Mesothelial cell of epicardium (in vitro differentiated cells): ENCODE measurements around the gene TSPAN7. TPM values are rescaled to one million over a fixed set of nuclear protein-coding genes. Genes with fewer than 3 reads are reported as not detected.

Source experiments
- DNase-seq, 2 experiments: peaks; one replicate each; pipeline ENCODE4 v3.0.0; 2021; ENCODE audit warnings: low spot score in 2 of 2; ENCODE audit not compliant: unreplicated experiment in 2 of 2
- H3K27ac Mint-ChIP-seq: 2 replicates; pipeline ENCODE4 v1.8.0; 2021; ENCODE audit warnings: mixed read lengths
- H3K27me3 Mint-ChIP-seq: 2 replicates; pipeline ENCODE4 v1.8.0; 2021; ENCODE audit warnings: low read depth, mixed read lengths
- H3K36me3 Mint-ChIP-seq: 2 replicates; pipeline ENCODE4 v1.8.0; 2021; ENCODE audit warnings: mixed read lengths
- H3K4me1 Mint-ChIP-seq: 2 replicates; pipeline ENCODE4 v1.8.0; 2021; ENCODE audit warnings: mixed read lengths
- H3K4me3 Mint-ChIP-seq: 2 replicates; pipeline ENCODE4 v1.8.0; 2021; ENCODE audit warnings: mild to moderate bottlenecking, moderate library complexity, mixed read lengths
- H3K9me3 Mint-ChIP-seq: 2 replicates; pipeline ENCODE4 v1.8.0; 2021; ENCODE audit warnings: mixed read lengths
- total RNA-seq: library from RNA; stranded (reverse); gene quantifications from 3 replicates; pipeline ENCODE4 v1.2.1, GENCODE V29; 2021
- TF ChIP-seq, protein P1 (sequence below): fragments of 200-600 bp; sonication (generic); IDR thresholded peaks from one replicate; pipeline ENCODE4 v1.5.0; 2021; ENCODE audit warnings: antibody characterized with exemption; ENCODE audit not compliant: unreplicated experiment

TSPAN7 gene
- total RNA-seq, 1 donor from 2014 or later = 10.1 TPM

DNA sequence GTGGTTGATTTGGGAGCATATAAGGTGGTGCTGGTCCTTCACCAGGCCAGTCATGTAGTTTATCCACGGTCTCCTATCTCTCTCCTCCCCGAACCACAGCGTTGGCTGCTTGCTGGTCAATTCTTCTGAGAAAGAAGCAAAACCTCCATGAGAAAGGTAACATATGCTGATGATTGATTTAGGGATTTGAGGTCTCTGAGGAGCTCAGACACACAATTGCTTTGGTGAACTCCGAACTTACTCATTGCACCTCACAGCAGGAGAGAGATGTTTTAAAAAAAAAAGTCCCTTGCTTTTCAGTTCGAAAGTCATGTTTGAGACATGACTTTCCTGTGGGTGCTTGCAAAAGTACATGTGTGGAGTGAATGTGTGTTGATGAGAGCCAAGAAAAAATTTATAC, 100.2 kb downstream of the TSPAN7 start:
- Mint-ChIP-seq H3K27ac (no peak overlapping the region), H3K27me3 (peaks cover 7% of the 10 kb centered on the region), H3K4me3 (no peak overlapping the region), H3K36me3 (no peaks in the 10 kb centered on the region), H3K4me1 (peaks cover 2% of the 10 kb centered on the region), H3K9me3 (peaks cover 12% of the 10 kb centered on the region)
- DNase-seq = no peak
- TF ChIP-seq, protein P1, sequence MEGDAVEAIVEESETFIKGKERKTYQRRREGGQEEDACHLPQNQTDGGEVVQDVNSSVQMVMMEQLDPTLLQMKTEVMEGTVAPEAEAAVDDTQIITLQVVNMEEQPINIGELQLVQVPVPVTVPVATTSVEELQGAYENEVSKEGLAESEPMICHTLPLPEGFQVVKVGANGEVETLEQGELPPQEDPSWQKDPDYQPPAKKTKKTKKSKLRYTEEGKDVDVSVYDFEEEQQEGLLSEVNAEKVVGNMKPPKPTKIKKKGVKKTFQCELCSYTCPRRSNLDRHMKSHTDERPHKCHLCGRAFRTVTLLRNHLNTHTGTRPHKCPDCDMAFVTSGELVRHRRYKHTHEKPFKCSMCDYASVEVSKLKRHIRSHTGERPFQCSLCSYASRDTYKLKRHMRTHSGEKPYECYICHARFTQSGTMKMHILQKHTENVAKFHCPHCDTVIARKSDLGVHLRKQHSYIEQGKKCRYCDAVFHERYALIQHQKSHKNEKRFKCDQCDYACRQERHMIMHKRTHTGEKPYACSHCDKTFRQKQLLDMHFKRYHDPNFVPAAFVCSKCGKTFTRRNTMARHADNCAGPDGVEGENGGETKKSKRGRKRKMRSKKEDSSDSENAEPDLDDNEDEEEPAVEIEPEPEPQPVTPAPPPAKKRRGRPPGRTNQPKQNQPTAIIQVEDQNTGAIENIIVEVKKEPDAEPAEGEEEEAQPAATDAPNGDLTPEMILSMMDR = no peak

DNA sequence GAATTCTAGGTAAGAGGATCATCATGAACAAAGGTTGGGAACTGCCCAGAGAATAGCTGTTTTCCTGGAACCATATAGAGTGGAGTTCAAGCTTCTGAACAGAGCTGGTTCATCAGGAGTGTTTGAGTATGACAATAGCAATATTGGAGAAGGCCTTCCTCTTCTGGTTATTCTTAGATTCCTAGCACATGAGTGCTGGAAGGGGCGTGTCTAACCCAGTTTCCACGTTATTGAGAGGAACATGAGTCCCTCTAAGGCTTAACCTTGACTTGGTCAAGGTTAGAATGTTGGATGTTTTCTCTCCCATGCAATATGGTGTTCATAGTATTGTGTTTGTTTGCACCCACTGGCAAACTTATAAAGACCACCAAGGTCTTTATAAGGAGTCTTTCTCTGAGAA, 101.3 kb downstream of the TSPAN7 start:
- Mint-ChIP-seq H3K36me3 (no peaks in the 10 kb centered on the region), H3K9me3 (peaks cover 12% of the 10 kb centered on the region), H3K27ac (no peak overlapping the region), H3K4me1 (peaks cover 2% of the 10 kb centered on the region), H3K27me3 (peaks cover 7% of the 10 kb centered on the region), H3K4me3 (no peak overlapping the region)
- TF ChIP-seq, protein P1 = no peak
- no peak for DNase-seq

DNA sequence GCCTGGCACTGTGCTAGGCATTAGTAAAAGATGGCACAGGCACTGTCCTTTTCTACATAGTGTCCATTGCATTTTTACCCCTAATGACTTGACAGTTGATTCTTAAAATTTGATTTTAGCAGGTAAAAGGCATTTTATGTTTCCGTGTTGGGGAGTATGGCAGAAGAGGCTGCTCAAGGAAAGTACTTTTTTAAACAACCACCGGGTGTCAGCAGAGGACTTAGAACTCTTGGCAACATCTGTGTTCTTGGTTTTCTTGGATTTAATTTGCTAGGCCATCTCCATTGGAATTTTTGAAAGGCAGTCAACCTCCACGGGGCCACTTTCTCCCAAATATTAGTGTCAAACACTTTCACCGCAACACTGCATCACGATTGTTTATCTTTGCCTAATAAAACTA, 102.9 kb downstream of the TSPAN7 start:
- Mint-ChIP-seq H3K36me3 (no peaks in the 10 kb centered on the region), H3K27ac (no peak overlapping the region), H3K4me3 (no peak overlapping the region), H3K4me1 (no peaks in the 10 kb centered on the region), H3K9me3 (peaks cover 5% of the 10 kb centered on the region), H3K27me3 (peaks cover 7% of the 10 kb centered on the region)
- DNase-seq = no peak
- TF ChIP-seq, protein P1 = no peak

DNA sequence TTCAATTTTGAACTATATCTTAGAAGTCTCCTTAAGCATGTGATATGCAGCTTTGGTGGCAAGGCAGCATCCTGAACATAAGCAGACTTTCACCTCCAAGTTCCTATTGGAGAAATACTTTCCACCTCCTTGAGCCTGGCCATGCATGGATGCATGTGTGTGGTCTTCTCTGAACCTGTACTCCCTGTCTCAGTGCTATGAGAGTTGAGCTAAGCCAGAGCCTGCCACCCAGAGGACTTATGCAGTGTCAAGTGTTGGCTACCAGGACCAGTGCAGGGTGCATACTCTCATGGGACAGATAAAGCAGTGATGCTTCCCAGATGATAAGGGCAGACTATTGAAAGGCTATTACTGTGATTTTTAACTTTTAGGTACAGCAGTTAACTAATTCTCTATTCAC, 105.6 kb downstream of the TSPAN7 start:
- H3K36me3 Mint-ChIP-seq = no peaks in the 10 kb centered on the region
- no peak overlapping the region for H3K27ac Mint-ChIP-seq
- DNase-seq = no peak
- H3K9me3 Mint-ChIP-seq = peaks cover 13% of the 10 kb centered on the region
- H3K27me3 Mint-ChIP-seq = peaks cover 7% of the 10 kb centered on the region
- no peaks in the 10 kb centered on the region for H3K4me1 Mint-ChIP-seq
- H3K4me3 Mint-ChIP-seq = no peak overlapping the region
- TF ChIP-seq, protein P1 = no peak

DNA sequence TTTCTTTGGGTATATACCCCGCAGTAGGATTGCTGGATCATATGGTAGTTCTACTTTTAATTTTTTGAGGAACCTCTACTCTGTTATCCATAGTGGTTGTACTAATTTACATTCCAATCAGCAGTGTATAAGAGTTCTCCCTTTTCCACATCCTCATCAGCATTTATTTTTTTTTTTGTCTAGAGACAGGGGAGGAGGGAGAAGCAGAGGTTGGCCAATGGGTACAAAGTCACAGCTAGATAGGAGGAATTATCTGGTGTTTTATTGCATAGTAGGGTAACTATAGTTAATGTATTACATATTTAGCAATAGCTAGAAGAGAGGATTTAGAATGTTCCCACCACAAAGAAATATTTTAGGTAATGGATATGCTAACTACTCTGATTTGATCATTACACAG, 107.4 kb downstream of the TSPAN7 start:
- H3K27ac Mint-ChIP-seq = no peak overlapping the region
- H3K27me3 Mint-ChIP-seq = no peaks in the 10 kb centered on the region
- no peak overlapping the region for H3K4me3 Mint-ChIP-seq
- TF ChIP-seq, protein P1 = no peak
- peaks cover 7% of the 10 kb centered on the region for H3K9me3 Mint-ChIP-seq
- no peaks in the 10 kb centered on the region for H3K36me3 Mint-ChIP-seq
- no peaks in the 10 kb centered on the region for H3K4me1 Mint-ChIP-seq
- DNase-seq = no peak

DNA sequence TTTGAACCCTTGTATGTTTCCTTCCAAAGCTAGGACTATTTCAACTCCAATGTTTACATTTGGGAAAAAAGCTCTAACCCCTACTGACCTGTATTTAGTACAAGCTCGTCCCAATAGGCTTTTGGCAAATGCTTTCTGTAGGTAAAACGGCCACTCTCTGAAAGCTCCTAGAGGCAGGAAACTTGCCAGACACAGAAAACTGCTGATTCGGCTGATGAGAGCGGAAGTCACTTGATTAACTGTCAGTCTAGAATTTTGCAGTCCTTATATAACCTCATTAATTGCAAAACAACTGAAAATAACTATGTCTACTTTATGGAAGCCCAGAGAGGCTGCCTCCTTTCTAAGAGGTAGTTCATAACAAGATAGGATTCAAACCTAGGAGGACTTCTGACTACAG, 108.1 kb downstream of the TSPAN7 start:
- no peak overlapping the region for H3K27ac Mint-ChIP-seq
- DNase-seq = no peak
- peaks cover 11% of the 10 kb centered on the region for H3K9me3 Mint-ChIP-seq
- no peak overlapping the region for H3K4me3 Mint-ChIP-seq
- H3K4me1 Mint-ChIP-seq = no peaks in the 10 kb centered on the region
- H3K27me3 Mint-ChIP-seq = no peaks in the 10 kb centered on the region
- TF ChIP-seq, protein P1 = no peak
- H3K36me3 Mint-ChIP-seq = peaks cover 2% of the 10 kb centered on the region
